NCI-H1092 (cell line): ENCODE measurements around the gene UBE2C.
"Not testable (repeated sequence)": the region's sequence is repeated elsewhere in the genome, so short reads cannot be mapped to it uniquely, and the experiment has no call there.

Source experiments
- DNase-seq: peaks from one replicate; lab custom pipeline; 2025; lab: John Stamatoyannopoulos, UW

Gene UBE2C

GRCh38 chr20:45812157-45813005, at the start of gene UBE2C:
UBE2C (plus strand) TSS chr20:45812644; CDS start chr20:45812696, 52 bp downstream.
- peak; percentile 99 for DNase-seq

- not testable (repeated sequence) for DNase-seq
Measured at GRCh38 chr20:45764618-45765282, 47.7 kb upstream of the UBE2C start.

DNA sequence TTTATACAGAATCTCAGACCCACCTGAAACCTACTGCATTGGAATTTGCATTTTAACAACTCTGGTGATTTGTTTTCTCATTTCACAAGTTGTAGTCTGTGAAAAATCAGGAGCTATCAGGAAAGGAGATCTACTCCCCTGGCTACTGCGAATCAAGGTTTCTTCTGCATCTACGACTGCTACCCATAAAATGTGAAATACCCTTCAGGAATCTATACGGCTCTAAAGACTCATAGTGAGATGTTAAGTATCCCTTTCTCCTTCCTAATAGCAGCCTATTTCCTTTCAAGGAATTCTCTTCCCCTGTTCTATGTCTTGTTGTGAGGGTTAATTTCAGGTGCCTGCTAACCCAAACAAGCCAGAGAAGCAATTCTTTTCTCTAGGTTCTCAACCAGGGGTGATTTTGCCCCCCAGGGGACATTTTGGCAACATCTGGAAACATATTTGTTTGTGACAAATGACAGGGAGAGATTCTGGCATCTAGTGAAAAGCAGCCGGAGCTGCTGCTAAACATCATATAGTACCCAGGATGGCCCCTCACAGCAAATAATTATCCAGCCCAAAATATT, 47.1 kb upstream of the UBE2C start:
- no peak for DNase-seq

GRCh38 chr20:45765980-45766379, 46.5 kb upstream of the UBE2C start:
- DNase-seq, result no peak

DNA sequence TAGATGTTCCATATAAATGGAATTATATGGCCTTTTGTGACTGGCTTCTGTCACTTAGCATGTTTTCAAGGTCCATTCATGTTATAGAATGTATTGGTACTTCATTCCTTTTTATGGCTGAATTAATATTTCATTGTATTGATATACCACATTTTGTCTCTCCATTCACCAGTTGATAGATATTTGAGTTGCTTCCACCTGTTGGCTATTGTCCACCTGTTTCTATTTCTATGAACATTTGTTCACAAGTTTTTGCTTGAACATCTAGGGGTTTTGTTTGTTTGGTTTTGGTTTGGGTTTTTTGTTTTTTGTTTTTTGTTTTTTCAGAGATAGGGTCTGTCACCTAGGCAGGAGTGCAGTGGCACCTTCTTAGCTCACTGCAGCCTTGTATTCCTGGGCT, 44.0 kb upstream of the UBE2C start:
- DNase-seq, result no peak

DNA sequence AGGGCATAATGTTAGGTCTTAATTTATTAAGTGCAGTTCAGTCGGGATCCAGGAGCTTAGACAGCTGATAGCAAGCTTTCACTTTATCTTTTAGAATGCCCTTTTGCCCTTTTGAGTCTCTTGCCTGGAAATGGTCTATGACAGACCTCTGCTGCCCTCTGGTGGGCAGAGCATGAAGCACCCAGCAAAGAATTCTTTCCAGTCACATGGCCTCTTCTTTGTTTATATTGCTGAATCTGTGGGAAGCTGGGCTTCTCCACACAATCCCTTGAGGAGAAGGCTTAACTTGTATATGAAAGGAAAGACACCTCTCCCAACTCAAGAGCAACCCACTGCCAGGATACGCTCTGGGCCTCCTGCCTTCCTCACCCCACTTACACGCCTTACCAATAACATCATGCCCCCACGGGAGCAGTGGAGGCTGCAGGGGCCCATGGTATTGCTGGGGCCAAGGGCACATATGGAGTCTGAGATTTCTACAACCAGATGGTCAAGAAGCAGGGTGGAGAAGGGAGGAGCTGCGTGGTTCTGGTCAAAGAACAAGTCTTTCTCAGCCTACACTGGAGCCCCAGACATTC, 41.2 kb upstream of the UBE2C start:
- peak; percentile 57 for DNase-seq

DNA sequence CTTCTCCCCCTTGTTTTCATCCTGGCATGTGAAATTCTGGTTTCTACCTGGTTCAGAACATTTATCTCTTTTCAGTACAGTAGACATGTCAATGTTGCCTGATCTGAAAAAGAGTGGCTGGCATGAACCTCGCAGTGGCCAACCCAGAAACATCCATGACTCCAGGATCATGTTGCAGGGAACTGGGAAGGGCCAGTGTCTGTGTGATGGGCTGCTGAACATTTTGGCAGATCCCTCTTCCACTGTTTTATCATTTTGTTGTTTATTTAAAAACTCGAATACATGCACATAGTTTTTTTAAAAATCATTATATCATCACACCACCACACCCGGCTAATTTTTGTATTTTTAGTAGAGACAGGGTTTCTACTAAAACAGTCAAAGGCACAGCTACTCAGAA, 39.8 kb upstream of the UBE2C start:
- DNase-seq, result no peak

DNA sequence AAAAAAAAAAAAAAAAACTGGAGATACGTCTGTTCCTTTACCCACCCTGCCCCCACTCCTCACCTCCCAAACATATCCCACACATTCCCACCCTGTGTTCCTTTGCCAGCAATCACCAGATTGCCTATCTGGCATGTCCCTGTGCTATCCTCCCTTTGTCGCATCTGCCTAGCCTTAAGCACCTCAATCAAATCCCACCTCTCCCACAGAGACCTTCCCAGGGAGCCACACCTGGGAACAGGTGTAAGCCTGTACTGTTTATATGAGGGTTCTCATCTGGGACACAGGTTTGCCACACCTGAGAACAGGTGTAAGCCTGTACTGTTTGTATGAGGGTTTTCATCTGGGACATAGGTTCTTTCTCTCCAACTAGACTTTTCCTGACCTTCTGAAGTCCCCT, 37.5 kb upstream of the UBE2C start:
- DNase-seq, result no peak

GRCh38 chr20:45775411-45775810, 37.0 kb upstream of the UBE2C start:
- DNase-seq, result no peak

GRCh38 chr20:45776931-45777330, 35.5 kb upstream of the UBE2C start:
- DNase-seq, result no peak

DNA sequence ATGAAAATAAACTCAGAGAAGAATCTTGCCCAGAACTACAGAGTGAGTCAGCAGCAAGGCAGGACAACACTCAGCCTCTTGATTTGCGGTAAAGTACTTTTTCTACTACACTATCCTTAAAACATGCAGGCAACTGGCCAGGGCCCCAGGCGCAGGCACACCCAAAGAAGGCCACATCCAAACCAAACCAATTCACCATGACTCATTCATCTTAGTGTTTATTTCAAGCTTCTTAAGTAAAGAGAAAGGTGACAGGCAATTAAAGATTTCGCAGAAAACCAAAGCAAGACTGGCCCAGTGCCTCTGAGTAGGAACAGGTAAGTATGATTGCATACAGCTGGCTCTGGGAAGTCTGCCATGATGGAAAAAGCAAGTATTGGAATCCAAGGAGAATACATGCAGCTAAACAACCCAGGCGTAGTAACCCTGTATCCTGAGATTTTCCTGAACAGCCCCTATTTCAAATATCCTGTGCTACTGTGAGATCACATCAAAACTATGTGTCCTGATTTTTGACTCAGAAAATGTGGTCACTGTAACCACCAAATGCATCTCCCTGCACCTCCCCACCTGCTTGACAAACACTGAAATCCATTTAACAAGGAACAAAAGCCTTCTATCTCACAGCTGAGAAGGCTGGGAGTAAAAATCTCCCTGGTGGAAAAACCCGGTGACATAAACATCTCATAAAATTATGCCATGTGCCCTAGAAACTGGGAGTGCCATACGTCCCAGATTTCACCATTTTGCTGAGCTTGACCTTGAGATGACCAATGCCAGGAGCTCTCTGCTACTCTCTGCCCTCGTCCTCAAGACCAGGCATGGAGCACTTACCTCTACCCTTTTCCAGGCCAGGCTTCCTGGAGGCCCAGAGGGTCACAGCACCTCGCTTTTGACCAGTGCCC, 33.2 kb upstream of the UBE2C start:
- DNase-seq, result no peak

GRCh38 chr20:45780159-45780558, 32.3 kb upstream of the UBE2C start:
- DNase-seq, result no peak

DNA sequence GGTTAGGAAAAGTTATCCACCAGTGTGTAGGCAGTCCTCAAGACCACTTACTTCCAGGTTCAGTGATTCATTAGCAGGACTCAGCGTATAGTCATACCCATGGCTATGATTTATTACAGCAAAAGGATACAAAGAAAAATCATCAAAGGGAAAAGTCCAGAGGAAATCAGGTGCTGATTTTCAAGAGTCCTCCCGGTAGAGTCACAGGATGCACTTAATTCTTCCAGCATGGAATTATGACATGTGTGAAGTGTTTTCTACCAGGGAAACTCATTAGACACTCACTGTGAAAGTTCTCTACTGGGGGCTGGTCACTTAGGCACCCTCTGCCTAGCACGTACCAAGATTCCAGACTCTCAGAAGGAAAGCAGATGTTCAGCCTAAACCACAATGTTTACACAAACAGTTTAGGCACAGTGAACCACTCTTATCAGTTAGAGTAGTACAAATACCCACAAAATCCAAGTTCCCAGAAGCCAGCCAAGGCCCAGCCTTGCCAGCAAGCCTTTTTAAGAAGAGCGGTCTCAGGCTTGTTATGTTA, 31.0 kb upstream of the UBE2C start:
- DNase-seq, result no peak

DNA sequence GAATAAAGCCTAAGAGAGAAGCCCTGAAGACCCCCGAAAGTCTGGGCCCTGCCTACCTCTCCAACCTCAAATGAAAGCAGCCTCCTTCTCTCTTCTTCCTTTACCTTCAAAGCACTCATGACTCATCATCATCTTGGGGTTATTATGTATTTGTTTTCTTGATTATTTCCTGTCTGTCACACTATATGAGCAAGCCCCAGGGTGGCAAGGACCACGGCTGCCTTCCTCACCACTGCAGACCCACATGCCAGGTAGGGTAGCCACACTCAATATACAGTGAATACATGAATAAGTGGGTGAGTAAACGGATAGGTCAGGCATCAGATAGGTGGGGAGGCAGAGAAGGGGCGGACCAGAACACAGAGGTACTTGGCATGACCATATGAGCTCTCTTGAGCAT, 29.6 kb upstream of the UBE2C start:
- no peak for DNase-seq

DNA sequence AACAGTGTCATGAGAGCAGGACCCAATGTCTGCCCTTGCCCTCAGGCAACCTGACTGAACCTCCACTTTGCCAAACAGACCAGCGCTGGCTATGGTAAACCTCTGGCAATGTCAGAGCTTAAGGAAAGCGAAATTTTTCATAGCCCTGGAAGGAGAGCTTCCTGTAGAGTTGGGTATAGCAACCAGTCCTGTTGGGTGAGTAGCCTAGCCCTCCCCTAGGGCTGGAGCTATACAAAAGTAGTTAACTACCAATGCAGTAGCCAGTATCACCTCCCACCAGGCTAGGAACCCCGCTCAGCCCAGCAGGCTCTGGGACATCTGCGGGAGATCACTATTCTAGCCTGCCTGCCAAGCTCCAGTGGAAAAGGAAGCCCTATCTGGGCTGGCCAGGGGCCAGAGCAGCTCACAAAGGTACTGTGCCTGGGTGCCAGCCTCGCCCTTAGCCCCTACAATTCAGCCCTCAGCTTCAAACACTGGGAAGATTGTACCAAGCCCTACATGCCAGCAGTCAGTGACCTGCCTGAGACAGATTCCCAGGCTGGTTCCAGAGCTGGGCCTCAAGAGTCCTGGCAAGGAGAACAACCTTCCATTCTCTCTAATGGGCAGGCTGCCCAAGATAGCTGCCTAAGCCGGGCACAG, 28.7 kb upstream of the UBE2C start:
- no peak for DNase-seq

- no peak for DNase-seq
Measured at GRCh38 chr20:45788351-45788750, 24.1 kb upstream of the UBE2C start.

GRCh38 chr20:45792317-45793118, 19.9 kb upstream of the UBE2C start:
- no peak for DNase-seq

DNA sequence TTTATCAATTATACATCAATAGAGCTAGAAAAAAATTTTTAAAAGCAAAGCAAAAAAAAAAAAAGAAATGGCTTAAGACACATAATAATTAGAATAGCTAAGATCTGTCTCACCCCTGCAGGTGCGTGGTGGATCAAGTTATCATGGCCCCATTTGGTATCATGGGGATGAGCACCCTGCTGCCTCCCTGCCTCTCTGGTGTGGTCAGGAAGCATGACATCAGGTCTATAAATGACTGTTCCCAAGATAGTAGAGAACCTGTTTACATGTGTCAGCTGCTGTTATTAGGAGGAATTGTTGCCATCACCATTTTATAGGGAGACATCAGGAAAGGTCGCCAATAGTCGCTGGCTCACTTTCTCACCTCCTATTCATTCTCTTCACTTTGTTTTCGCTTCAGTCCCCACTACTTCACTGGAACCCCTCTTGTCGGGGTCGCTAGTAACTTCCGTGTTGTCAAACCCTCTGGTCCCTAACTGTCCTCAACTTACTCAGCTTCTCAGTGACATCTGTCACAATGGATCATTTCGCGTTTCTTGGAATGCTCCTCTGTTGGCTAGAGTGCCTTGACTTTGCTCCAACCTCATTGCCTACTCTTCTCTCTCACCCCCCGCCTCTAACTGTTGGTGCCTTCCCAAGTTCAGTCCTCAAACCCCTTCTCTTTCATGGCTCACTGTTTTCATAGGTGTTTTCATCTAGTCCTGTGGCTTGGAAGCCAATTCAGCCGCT, 15.9 kb upstream of the UBE2C start:
- DNase-seq, result no peak

DNA sequence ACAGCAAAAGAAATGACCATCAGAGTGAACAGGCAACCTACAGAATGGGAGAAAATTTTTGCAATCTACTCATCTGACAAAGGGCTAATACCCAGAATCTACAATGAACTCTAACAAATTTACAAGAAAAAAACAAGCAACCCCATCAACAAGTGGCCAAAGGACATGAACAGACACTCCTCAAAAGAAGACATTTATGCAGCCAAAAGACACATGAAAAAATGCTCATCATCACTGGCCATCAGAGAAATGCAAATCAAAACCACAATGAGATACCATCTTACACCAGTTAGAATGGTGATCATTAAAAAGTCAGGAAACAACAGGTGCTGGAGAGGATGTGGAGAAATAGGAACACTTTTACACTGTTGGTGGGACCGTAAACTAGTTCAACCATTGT, 14.9 kb upstream of the UBE2C start:
- not testable (repeated sequence) for DNase-seq
